ENCODE results near the gene VAMP3. TPM values are rescaled to one million over a fixed set of nuclear protein-coding genes. Genes with fewer than 3 reads are reported as not detected.

VAMP3 gene
- total RNA-seq, 4 donors from 2014 or later = 99.9 to 128 (median 112) TPM

DNA sequence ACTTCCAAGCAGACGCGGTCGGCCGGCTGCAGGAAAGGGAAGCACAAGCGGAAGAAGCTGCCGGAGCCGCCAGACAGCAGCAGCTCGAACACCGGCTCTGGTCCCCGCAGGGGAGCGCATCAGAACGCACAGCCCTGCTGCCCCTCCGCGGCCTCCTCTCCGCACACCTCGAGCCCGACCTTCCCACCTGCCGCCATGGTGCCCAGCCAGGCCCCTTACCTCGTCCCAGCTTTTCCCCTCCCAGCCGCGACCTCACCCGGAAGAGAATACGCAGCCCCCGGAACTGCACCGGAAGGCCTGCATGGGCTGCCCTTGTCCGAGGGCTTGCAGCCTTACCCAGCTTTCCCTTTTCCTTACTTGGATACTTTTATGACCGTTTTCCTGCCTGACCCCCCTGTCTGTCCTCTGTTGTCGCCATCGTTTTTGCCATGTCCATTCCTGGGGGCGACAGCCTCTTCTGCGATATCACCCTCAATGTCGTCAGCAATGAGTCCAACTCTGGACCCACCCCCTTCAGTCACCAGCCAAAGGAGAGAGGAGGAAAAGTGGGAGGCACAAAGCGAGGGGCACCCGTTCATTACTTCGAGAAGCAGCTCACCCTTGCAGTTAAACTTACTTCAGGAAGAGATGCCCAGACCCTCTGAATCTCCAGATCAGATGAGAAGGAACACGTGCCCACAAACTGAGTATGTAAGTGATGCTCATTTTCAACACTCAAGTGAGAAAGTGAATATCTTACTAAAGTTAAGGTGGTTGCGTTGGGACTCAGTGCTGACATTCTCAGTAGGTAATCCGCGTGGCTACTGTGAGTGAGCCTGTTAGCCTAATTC lies 56.2 kb downstream of the VAMP3 start:
- Histone ChIP-seq H3K36me3 (peaks cover 0 to 91% of the 10 kb centered on the region in 2 donors), H3K4me3 (peak overlapping the region; percentile 21 to 38), H3K27me3 (no peaks in the 10 kb centered on the region), H3K4me1 (peaks cover 0 to 29% (median 5%) of the 10 kb centered on the region in 3 donors), H3K9me3 (no peaks in the 10 kb centered on the region), H3K27ac (peak overlapping the region in 3 of 4 donors; percentile 14 to 59 (median 51))
- no peak for ATAC-seq
- WGBS, 2 donors (ENCODE audit: low coverage in 1 of 2) = 51 to 70% methylated on average over 17 to 28 of the region's 39 CpGs
- TF ChIP-seq POLR2AphosphoS5 (IDR thresholded peaks at IDR 0.05) (no peak), POLR2A (IDR thresholded peaks at IDR 0.05) (no peak), EP300 (IDR thresholded peaks at IDR 0.05) (no peak)
- TF ChIP-seq, protein P1, sequence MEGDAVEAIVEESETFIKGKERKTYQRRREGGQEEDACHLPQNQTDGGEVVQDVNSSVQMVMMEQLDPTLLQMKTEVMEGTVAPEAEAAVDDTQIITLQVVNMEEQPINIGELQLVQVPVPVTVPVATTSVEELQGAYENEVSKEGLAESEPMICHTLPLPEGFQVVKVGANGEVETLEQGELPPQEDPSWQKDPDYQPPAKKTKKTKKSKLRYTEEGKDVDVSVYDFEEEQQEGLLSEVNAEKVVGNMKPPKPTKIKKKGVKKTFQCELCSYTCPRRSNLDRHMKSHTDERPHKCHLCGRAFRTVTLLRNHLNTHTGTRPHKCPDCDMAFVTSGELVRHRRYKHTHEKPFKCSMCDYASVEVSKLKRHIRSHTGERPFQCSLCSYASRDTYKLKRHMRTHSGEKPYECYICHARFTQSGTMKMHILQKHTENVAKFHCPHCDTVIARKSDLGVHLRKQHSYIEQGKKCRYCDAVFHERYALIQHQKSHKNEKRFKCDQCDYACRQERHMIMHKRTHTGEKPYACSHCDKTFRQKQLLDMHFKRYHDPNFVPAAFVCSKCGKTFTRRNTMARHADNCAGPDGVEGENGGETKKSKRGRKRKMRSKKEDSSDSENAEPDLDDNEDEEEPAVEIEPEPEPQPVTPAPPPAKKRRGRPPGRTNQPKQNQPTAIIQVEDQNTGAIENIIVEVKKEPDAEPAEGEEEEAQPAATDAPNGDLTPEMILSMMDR (IDR thresholded peaks at IDR 0.05) = no peak

Other genes with a start within 250 kb of the VAMP3 start
- 10 to 100 TPM; 26.8 to 73.2 (median 43.4) TPM for gene PER3, start 13.0 kb downstream of the VAMP3 start, total RNA-seq
- gene UTS2, start 81.8 kb downstream of the VAMP3 start, total RNA-seq = under 1 TPM in 2 of 4 donors, not detected in 2; 0.31 to 0.42 TPM
- gene TNFRSF9, start 169.5 kb downstream of the VAMP3 start, total RNA-seq = under 1 TPM in 2 of 4 donors, not detected in 2; 0.13 to 0.31 TPM
- gene PARK7, start 190.4 kb downstream of the VAMP3 start, total RNA-seq = 100 to 1,000 TPM; 208 to 250 (median 224) TPM

Measured in gastroesophageal sphincter (tissue), 4 donors.